H1 (cell line): ENCODE measurements around the gene NAA11. TPM values are rescaled to one million over a fixed set of nuclear protein-coding genes. Genes with fewer than 3 reads are reported as not detected.

ENCODE experiments used
- CTCF ChIA-PET: fragments of 300-600 bp; sonication (Branson Sonifier 250); formaldehyde crosslinking; loops from one replicate; lab custom pipeline; 2021; ENCODE audit not compliant: partially characterized antibody; lab: Charles Lee
- POLR2A ChIA-PET: fragments of 300-600 bp; sonication (Branson Sonifier 250); formaldehyde crosslinking; loops from one replicate; lab custom pipeline; 2021; ENCODE audit warnings: inconsistent platforms; ENCODE audit not compliant: partially characterized antibody; lab: Charles Lee
- DNase-seq, 2 experiments: peaks; one replicate each; pipeline versions ENCODE4 v3.0.0 to v3.0.0-alpha.2; 2010 to 2022; ENCODE audit warnings: low spot score in 2 of 2, low read depth in 1 of 2, mixed read lengths in 1 of 2
- FAIRE-seq: peaks from 2 replicates; lab custom pipeline; 2011; peaks lifted over from hg19 to GRCh38; lab: Jason Lieb, UNC
- H2AFZ ChIP-seq: 2 replicates; pipeline ENCODE4 v1.8.1; 2012; ENCODE audit warnings: low read length, inconsistent platforms
- H2AK5ac ChIP-seq: 2 replicates; pipeline ENCODE4 v1.6.1; 2013; ENCODE audit warnings: low read depth, low read length
- H2BK120ac ChIP-seq: replicated peaks from 2 replicates; pipeline ENCODE3; 2013; ENCODE audit warnings: low read depth, low read length, inconsistent platforms
- H2BK12ac ChIP-seq: 2 replicates; pipeline ENCODE4 v1.6.1; 2013; ENCODE audit warnings: low read depth, low read length
- H2BK15ac ChIP-seq: 2 replicates; pipeline ENCODE4 v1.6.1; 2013; ENCODE audit warnings: low read length
- H2BK20ac ChIP-seq: 2 replicates; pipeline ENCODE4 v1.6.1; 2013; ENCODE audit warnings: low read length
- H2BK5ac ChIP-seq: 2 replicates; pipeline ENCODE4 v1.6.1; 2013; ENCODE audit warnings: low read depth, low read length
- H3K14ac ChIP-seq: 2 replicates; pipeline ENCODE4 v1.6.1; 2013; ENCODE audit warnings: inconsistent platforms; ENCODE audit not compliant: insufficient read length
- H3K18ac ChIP-seq: 2 replicates; pipeline ENCODE4 v1.6.1; 2013; ENCODE audit warnings: low read length; ENCODE audit errors: extremely low read depth
- H3K23ac ChIP-seq: 2 replicates; pipeline ENCODE4 v1.6.1; 2013; ENCODE audit warnings: inconsistent platforms; ENCODE audit not compliant: insufficient read length
- H3K23me2 ChIP-seq: 2 replicates; pipeline ENCODE4 v1.6.1; 2013; ENCODE audit warnings: low read depth, low read length
- H3K27ac ChIP-seq: 2 replicates; pipeline ENCODE4 v1.6.1; 2011; ENCODE audit warnings: low read depth, low read length, inconsistent platforms
- H3K27me3 ChIP-seq, 4 experiments: replicated peaks in 1 of 4; 1 replicate in 1 of 4; 2 replicates in 3 of 4; pipeline versions ENCODE4 v1.6.1 to v1.8.1; 2011 to 2013; ENCODE audit warnings: low read length in 3 of 4, mild to moderate bottlenecking in 3 of 4, inconsistent platforms in 2 of 4, mixed read lengths in 2 of 4, moderate library complexity in 1 of 4; ENCODE audit not compliant: control insufficient read depth in 3 of 4, insufficient read depth in 3 of 4; ENCODE audit errors: extremely low read depth in 1 of 4
- H3K36me3 ChIP-seq, 4 experiments: 2 replicates each; pipeline versions ENCODE4 v1.6.1 to v1.8.1; 2011 to 2013; ENCODE audit warnings: mild to moderate bottlenecking in 4 of 4, low read length in 3 of 4, moderate library complexity in 2 of 4, control low read depth in 1 of 4, inconsistent platforms in 1 of 4; ENCODE audit not compliant: insufficient read depth in 4 of 4, control insufficient read depth in 2 of 4
- H3K4ac ChIP-seq: replicated peaks from 2 replicates; pipeline ENCODE3; 2013; ENCODE audit warnings: low read length, low read depth, mixed read lengths, inconsistent platforms; ENCODE audit not compliant: insufficient read length
- H3K4me1 ChIP-seq, 4 experiments: replicated peaks in 1 of 4; 1 replicate in 1 of 4; 2 replicates in 3 of 4; pipeline versions ENCODE4 v1.6.1 to v1.8.1; 2011 to 2013; ENCODE audit warnings: low read length in 3 of 4, inconsistent platforms in 2 of 4, mixed read lengths in 1 of 4; ENCODE audit not compliant: insufficient read depth in 4 of 4, control insufficient read depth in 3 of 4
- H3K4me2 ChIP-seq, 2 experiments: 2 replicates each; pipeline versions ENCODE4 v1.6.1 to v1.8.1; 2011 to 2013; ENCODE audit warnings: low read depth in 2 of 2, low read length in 2 of 2, control low read depth in 1 of 2, inconsistent platforms in 1 of 2, mild to moderate bottlenecking in 1 of 2; ENCODE audit not compliant: insufficient read depth in 1 of 2
- H3K4me3 ChIP-seq, 4 experiments: fragments of 200-600, 300-600 bp in 1 of 4; sonication (generic), shearing (Covaris generic), sonication (Bioruptor Twin) in 1 of 4; 2 replicates each; pipeline versions ENCODE4 v1.5.1 to v1.8.1; 2011 to 2016; ENCODE audit warnings: low read length in 4 of 4, low read depth in 3 of 4, control low read depth in 2 of 4, inconsistent platforms in 2 of 4, mild to moderate bottlenecking in 2 of 4, mixed read lengths in 1 of 4, moderate library complexity in 1 of 4; ENCODE audit not compliant: insufficient read depth in 2 of 4; ENCODE audit errors: extremely low read depth in 1 of 4
- H3K56ac ChIP-seq: replicated peaks from 2 replicates; pipeline ENCODE3; 2013; ENCODE audit warnings: low read depth, mild to moderate bottlenecking, mixed read lengths, low read length, inconsistent platforms; ENCODE audit not compliant: insufficient read length
- H3K79me1 ChIP-seq: 2 replicates; pipeline ENCODE4 v1.6.1; 2013; ENCODE audit warnings: low read depth, low read length, control low read depth
- H3K79me2 ChIP-seq, 2 experiments: 2 replicates each; pipeline versions ENCODE4 v1.6.1 to v1.8.1; 2012 to 2013; ENCODE audit warnings: low read length in 2 of 2, mild to moderate bottlenecking in 2 of 2, inconsistent platforms in 1 of 2; ENCODE audit not compliant: insufficient read depth in 2 of 2, control insufficient read depth in 1 of 2
- H3K9ac ChIP-seq, 4 experiments: replicated peaks in 1 of 4; 1 replicate in 1 of 4; 2 replicates in 3 of 4; pipeline versions ENCODE4 v1.6.1 to v1.8.1; 2011 to 2013; ENCODE audit warnings: low read depth in 3 of 4, low read length in 3 of 4, control low read depth in 2 of 4, mild to moderate bottlenecking in 2 of 4, moderate library complexity in 2 of 4, inconsistent platforms in 1 of 4; ENCODE audit errors: extremely low read depth in 1 of 4
- H3K9me3 ChIP-seq, 2 experiments: 2 replicates each; pipeline versions ENCODE4 v1.6.1 to v1.8.1; 2012 to 2013; ENCODE audit warnings: mild to moderate bottlenecking in 2 of 2, moderate library complexity in 2 of 2, control low read depth in 1 of 2, inconsistent platforms in 1 of 2, low read depth in 1 of 2, low read length in 1 of 2, mixed read lengths in 1 of 2; ENCODE audit not compliant: insufficient read depth in 2 of 2
- H4K20me1 ChIP-seq, 2 experiments: replicated peaks in 1 of 2; 2 replicates each; pipeline versions ENCODE3 to v1.8.1; 2011 to 2013; ENCODE audit warnings: inconsistent platforms in 2 of 2, low read length in 2 of 2, mild to moderate bottlenecking in 1 of 2; ENCODE audit not compliant: insufficient read depth in 2 of 2, control insufficient read depth in 1 of 2
- H4K5ac ChIP-seq: 2 replicates; pipeline ENCODE4 v1.6.1; 2013; ENCODE audit warnings: low read length, low read depth, mixed read lengths, inconsistent platforms; ENCODE audit not compliant: insufficient read length
- H4K8ac ChIP-seq: 2 replicates; pipeline ENCODE4 v1.8.0; 2013; ENCODE audit warnings: mild to moderate bottlenecking, moderate library complexity, low read length, inconsistent platforms; ENCODE audit not compliant: insufficient read depth; ENCODE audit errors: extremely low read depth
- H4K91ac ChIP-seq: replicated peaks from 2 replicates; pipeline ENCODE3; 2013; ENCODE audit warnings: low read length, mixed read lengths, inconsistent platforms; ENCODE audit not compliant: insufficient read length
- ATF2 ChIP-seq: IDR thresholded peaks from 2 replicates; pipeline ENCODE4 v1.6.1; 2012; ENCODE audit warnings: low read length, inconsistent platforms
- FOSL1 ChIP-seq: IDR thresholded peaks from 2 replicates; pipeline ENCODE4 v1.6.1; 2011; ENCODE audit warnings: mild to moderate bottlenecking, low read depth, low read length, moderate library complexity; ENCODE audit not compliant: insufficient read depth
- HDAC6 ChIP-seq: IDR thresholded peaks from one replicate; pipeline ENCODE4 v1.7.1; 2012; ENCODE audit warnings: low read depth, mild to moderate bottlenecking, inconsistent platforms, low read length, moderate library complexity
- JUND ChIP-seq: IDR thresholded peaks from 2 replicates; pipeline ENCODE4 v1.6.1; 2011; ENCODE audit warnings: mild to moderate bottlenecking, improper control_type of control experiment, low read length
- POU5F1 ChIP-seq: IDR thresholded peaks from 2 replicates; pipeline ENCODE4 v1.6.1; 2011; ENCODE audit warnings: low read depth, mild to moderate bottlenecking, low read length, moderate library complexity
- RFX5 ChIP-seq: IDR thresholded peaks from 2 replicates; pipeline ENCODE4 v1.6.1; 2011; ENCODE audit warnings: low read depth, low read length, improper control_type of control experiment, borderline replicate concordance
- SIX5 ChIP-seq: IDR thresholded peaks from 2 replicates; pipeline ENCODE4 v1.6.1; 2011; ENCODE audit warnings: mild to moderate bottlenecking, low read depth, low read length
- SRF ChIP-seq: IDR thresholded peaks from 2 replicates; pipeline ENCODE4 v1.6.1; 2011; ENCODE audit warnings: mild to moderate bottlenecking, low read depth, low read length, moderate library complexity
- SUZ12 ChIP-seq: fragments of 200-600 bp; sonication (generic); IDR thresholded peaks from 2 replicates; pipeline ENCODE4 v1.6.1; 2012; ENCODE audit warnings: mild to moderate bottlenecking, inconsistent platforms, low read length, moderate library complexity, mixed read lengths
- TAF7 ChIP-seq: optimal IDR thresholded peaks from 2 replicates; pipeline ENCODE3; 2011; ENCODE audit warnings: low read depth, mild to moderate bottlenecking, inconsistent platforms, low read length, moderate library complexity, borderline replicate concordance
- WGBS, 2 experiments: shearing (Covaris generic) in 1 of 2; methylation state at CpG; one replicate each; pipeline versions ENCODE4 v1.1.6 to v1.1.7; 2013 to 2015; ENCODE audit warnings: low lambda C conversion rate in 2 of 2, mixed read lengths in 2 of 2, inconsistent platforms in 1 of 2, low coverage in 1 of 2, missing lambda C conversion rate in 1 of 2; ENCODE audit not compliant: insufficient replicate concordance in 2 of 2, insufficient coverage in 1 of 2, insufficient read length in 1 of 2; ENCODE audit errors: extremely low coverage in 1 of 2, missing lambda C conversion rate in 1 of 2; 5-methylcytosine and 5-hydroxymethylcytosine counted together
- polyA plus RNA-seq, 7 experiments: library from polyadenylated mRNA; depleted of rRNA in 3 of 7; stranded (reverse) in 5 of 7; unstranded in 2 of 7; fragments of >200 nt in 5 of 7; fragments of 200-250 nt in 2 of 7; gene quantifications; 1 replicate in 5 of 7; 2 replicates in 1 of 7; 4 replicates in 1 of 7; pipeline versions ENCODE4 v1.2.1 to v1.2.3, GENCODE V29; 2011 to 2013; ENCODE audit warnings: missing spikeins in 2 of 7, mixed read lengths in 2 of 7
- total RNA-seq: library from RNA; stranded (reverse); fragmentation: NEBNext Ultra II Directional; extraction: Animal tissue kit (Norgen Biotek cat#: 25700); gene quantifications from 2 replicates; pipeline ENCODE4 v1.2.1, GENCODE V29; 2021
- TF ChIP-seq, protein P1 (sequence below): IDR thresholded peaks from 2 replicates; pipeline ENCODE4 v1.6.1; 2012; ENCODE audit warnings: inconsistent platforms
- TF ChIP-seq, protein P2 (sequence below): IDR thresholded peaks from 2 replicates; pipeline ENCODE4 v1.6.1; 2011; ENCODE audit warnings: low read length, improper control_type of control experiment

Gene NAA11
- total and polyA plus RNA-seq, 2 of the 8 experiments (the other 6 are each of a cell fraction or from before 2014, with no cell fraction given): not detected

DNA sequence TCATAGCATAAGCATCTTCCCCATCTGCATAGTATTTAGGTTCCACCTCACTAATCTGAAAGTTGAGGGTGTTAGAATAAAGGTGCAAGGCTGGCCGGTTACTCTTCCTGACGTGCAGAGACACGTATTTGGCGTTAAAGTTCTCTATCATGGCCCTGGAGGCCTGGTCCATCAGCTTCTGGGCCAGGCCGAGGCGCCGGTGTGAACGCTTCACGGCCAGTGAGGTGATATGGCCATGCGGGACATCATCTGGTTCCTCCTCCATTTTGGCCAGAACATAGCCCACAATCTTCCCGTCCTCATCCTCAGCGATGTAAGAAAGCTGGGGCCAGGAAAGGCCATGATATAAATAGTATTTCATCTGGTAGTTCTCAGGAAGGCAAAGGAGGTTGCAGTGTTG lies 425 bp downstream of the NAA11 start:
- H3K4me3 ChIP-seq: no peak overlapping the region
- H2BK120ac ChIP-seq: no peak overlapping the region
- H2AFZ ChIP-seq: no peak overlapping the region; the same call in 1 of the 2 replicates
- H3K4ac ChIP-seq: no peak overlapping the region
- no peak overlapping the region for H3K23ac ChIP-seq
- H2AK5ac ChIP-seq: no peak overlapping the region
- H3K9ac ChIP-seq: no peak overlapping the region
- FAIRE-seq (no peak), DNase-seq (no peak)
- H4K5ac ChIP-seq: no peak overlapping the region
- CTCF ChIA-PET: interaction anchor here (1.3 to 1.6 kb wide), 2 partner anchors 12 to 373 kb away, joined by 3 read pairs; no protein-coding TSS in a partner anchor
- no peak overlapping the region for H2BK15ac ChIP-seq
- no peak overlapping the region for H2BK12ac ChIP-seq
- H3K56ac ChIP-seq: no peak overlapping the region
- H3K23me2 ChIP-seq: no peaks in the 10 kb centered on the region; the same call in 1 of the 2 replicates
- H3K79me1 ChIP-seq: no peaks in the 10 kb centered on the region
- H3K4me1 ChIP-seq: no peaks in the 10 kb centered on the region
- H4K91ac ChIP-seq: no peak overlapping the region
- no peak overlapping the region for H3K18ac ChIP-seq
- H3K27ac ChIP-seq: no peak overlapping the region
- no peaks in the 10 kb centered on the region for H3K27me3 ChIP-seq
- H3K9me3 ChIP-seq: no peaks in the 10 kb centered on the region
- WGBS, 2 experiments: 93% methylated on average over 12 of the region's 12 CpGs; no CpG with 5 or more reads in 1 of the 2 experiments
- no peaks in the 10 kb centered on the region for H4K20me1 ChIP-seq
- H3K14ac ChIP-seq: no peak overlapping the region
- H3K4me2 ChIP-seq: no peak overlapping the region
- no peak overlapping the region for H2BK20ac ChIP-seq
- H3K36me3 ChIP-seq: no peaks in the 10 kb centered on the region
- no peaks in the 10 kb centered on the region for H3K79me2 ChIP-seq
- no peak overlapping the region for H4K8ac ChIP-seq
- POLR2A ChIA-PET: no interaction called here
- no peak overlapping the region for H2BK5ac ChIP-seq
- TF ChIP-seq POU5F1: no peak
- TF ChIP-seq, protein P1, sequence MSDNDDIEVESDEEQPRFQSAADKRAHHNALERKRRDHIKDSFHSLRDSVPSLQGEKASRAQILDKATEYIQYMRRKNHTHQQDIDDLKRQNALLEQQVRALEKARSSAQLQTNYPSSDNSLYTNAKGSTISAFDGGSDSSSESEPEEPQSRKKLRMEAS: no peak
- TF ChIP-seq TAF7: no peak
- TF ChIP-seq RFX5: no peak
- TF ChIP-seq JUND: no peak
- no peak for TF ChIP-seq SIX5
- TF ChIP-seq SUZ12: no peak
- no peak for TF ChIP-seq SRF
- TF ChIP-seq, protein P2, sequence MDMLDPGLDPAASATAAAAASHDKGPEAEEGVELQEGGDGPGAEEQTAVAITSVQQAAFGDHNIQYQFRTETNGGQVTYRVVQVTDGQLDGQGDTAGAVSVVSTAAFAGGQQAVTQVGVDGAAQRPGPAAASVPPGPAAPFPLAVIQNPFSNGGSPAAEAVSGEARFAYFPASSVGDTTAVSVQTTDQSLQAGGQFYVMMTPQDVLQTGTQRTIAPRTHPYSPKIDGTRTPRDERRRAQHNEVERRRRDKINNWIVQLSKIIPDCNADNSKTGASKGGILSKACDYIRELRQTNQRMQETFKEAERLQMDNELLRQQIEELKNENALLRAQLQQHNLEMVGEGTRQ: no peak
- TF ChIP-seq ATF2: no peak
- TF ChIP-seq FOSL1: no peak
- TF ChIP-seq HDAC6: no peak
